HG03139 (cell line): ENCODE data around the gene GRPEL2.
"Not testable (repeated sequence)": the region's sequence is repeated elsewhere in the genome, so short reads cannot be mapped to it uniquely, and the experiment has no call there.

Experiments used
- ATAC-seq: cut with Tn5 transposase; IDR thresholded peaks from one replicate; pipeline ENCODE4 v1.9.1; 2021; ENCODE audit not compliant: unreplicated experiment

Gene GRPEL2

DNA sequence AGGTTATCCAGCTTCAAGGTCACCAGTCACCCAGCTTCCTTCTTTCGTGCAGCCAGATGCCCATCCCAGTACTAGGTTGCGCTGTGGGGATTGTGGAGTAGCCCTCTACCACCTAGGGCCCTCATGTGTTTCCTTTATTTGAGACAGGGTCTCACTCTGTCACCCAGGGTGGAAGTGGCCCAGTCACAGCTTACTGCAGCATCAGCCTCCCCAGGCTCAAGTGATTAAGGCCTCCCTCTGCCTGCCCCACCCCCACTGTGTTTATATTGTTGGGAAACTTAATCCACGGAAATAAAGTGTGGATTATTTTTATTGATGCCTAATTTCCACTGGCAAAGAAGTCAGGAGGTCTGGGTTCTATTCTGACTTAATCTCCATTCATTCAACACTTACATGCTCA is 29.5 kb downstream of the GRPEL2 start:
- no peak for ATAC-seq

DNA sequence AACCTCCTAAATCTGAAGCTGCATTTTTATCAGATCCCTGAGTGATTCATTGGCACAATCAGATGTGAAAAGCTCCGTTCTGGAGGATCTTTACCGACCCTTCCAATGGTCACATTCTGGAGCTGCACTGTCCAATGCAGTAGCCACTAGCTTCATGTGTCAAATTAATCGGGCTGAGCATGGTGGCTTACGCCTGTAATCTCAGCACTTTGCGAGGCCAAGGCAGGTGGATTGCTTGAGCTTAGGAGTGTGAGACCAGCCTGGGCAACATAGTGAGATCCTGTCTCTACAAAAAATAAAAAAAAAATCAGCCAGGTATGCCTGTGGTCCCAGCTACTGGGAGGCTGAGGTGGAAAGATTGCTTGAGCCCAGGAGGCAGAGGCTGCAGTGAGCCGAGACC is 30.1 kb downstream of the GRPEL2 start:
- no peak for ATAC-seq

DNA sequence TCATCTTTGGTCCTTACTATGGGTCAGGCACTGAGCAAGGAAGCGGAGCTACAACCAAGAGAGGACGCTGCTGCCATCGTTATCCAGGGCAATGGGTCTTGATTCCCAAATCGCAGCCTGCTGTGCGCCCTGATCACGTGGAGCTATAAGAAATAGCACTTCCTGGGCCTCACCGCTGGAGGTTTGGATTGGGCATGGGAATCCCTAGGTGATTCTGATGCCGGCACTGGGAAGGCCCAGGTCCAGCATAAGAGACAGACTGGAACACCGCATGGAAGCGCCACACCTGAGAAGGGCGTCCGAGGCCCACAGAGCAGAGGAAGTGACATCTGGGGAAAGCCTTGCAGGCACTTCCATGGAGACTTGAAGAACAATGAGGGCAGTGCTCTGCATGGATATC is 30.8 kb downstream of the GRPEL2 start:
- no peak for ATAC-seq

DNA sequence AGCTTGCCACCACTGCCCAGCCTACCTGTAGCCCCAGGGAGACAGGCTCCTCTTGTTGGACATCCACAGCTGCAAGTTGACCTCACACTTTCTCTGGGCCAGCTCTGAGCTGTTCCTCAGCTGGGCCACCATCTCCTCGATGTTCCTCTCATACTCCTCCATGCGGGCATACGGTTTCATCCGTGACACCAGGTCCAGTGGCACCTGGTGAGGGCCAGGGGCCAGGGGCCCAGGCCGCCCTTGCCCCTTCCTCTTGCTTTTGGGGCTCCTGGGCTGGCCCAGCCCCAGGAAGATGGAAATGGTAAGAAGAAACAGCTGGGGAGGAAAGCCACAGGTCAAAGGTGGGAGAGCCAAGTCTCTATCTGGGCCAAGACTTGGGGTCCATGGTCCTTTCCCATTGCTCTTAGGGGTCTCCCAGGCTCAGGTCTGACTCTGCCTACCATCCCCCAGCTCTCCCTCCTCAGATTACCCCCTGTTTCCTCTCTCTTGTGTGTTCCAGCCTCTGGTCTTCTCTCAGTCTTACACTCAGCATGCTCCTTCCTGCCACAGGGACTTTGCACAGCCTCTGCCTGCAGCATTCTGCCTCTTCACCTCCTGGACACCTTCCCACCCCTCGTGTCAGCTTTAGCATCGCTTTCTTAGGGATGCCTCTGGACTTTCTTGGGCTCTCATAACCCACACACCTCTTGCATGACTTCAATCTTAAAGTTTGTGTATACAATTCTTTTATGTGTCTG is 31.6 kb downstream of the GRPEL2 start:
- no peak for ATAC-seq

DNA sequence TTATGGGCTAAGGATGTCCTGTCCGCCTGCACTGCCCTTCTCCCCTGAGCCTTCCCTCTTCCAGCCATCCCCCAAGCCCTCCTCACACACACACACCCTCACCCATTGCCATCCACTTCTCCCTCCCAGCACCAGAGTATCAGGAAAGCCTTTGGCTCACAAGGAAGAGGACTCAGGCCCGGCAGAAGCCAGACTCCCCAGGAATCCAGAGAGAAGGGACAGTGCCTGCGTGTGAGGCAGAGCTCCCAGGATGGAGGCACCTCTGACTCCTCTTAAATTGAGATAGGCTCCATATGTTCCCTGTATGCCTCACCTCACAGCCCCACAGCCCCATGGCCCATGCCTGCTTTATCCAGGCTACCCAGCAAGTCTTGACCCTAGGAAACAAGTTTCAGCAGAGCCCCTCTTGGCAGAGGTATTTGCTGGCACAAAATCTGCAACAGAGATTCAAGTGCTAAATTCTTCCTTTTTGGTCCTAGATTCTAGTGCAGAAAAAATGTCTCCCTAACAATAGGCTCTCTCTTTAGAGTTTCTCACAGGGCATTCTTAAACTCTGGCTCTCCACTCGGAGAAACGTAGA is 33.0 kb downstream of the GRPEL2 start:
- no peak for ATAC-seq

DNA sequence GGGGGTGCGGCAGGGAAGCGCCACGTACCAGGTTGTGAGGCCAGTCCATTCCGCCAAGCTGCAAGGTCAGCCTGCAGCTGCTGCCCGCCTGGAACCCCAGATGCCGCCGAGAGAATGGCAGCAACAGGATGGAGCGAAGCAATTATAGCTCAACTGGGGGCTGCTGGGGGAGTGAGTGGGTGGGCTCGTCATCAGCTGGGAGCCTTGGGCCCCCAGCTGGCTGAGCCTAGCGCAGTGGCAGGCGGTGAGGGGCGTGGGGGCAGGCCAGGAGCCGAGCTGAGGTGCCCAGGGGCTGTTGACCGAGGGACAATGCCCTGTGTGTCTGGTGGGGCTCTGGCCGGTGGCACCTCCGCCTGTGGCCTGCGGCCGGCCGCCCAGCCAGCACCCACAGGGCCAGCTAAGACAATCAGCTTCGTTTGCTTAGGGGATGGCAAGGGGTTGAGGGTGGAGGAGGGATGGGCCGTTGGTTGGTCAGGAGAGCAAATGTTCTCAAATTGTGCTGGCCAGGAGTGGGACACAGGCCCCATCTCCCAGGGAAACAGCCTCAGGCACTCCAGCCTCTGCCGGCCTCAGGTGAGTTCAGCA is 34.0 kb downstream of the GRPEL2 start, which contains the start of gene IL17B:
Gene IL17B, minus strand, starts transcription at position 116 of the 585 bp plus-strand sequence. Its CDS starts 67 bp downstream, at position 49.
- no peak for ATAC-seq

DNA sequence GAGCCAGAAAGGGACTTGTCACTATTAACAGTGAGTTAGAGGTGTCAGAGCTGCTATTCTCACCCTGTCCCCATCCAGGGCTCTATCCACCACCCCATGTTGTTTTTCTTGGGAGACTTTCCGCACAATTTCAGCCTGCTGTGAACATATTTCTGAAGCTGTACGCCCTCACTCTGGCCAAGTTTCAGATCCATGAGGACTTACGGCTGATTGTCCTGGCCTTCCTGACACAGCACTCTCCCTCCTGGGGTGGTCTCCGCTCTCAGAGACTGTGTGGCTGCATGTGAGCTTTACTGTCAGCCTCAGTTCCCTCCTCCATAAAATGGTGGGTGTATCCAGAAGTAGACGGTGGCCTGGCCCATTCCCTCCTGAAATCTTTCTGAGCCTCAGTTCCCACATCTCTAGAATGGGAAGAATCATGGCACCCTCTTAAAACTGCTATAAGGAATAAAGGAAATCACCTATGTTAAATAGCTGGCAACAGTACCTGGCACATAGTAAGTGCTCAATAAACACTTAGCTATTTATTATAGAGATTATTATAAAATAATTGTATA is 34.6 kb downstream of the GRPEL2 start:
- ATAC-seq: no peak

DNA sequence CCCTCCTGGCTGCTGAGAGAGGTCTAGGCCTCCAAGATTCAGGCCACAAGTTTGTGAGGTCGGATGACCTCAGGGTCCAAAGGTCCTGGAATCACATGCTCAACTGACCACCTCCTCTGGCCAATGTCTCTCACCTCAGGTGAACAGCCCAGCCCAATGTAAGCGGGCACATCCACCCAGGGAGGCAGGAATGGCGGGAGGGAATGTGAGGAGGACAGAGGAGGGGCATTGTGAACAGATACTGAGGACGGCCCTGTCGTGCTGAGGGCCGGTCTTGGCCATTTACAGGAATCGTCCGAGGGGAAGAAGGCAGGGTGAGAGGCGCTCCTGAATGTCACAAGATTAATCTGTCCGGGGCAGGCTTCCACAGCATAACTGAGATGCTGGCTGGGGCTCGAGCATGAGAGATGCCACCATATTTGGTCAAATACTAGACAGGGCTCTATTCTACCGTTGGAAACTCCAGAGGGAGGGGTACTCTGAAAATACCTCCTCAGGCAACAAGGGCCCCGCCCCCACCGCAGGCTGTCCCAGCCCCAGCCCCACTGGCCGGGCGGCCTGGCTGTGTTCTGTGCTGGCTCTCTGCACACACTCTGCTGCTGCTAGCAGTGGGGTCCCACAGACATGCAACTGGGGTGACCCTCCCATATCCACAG is 35.3 kb downstream of the GRPEL2 start:
- no peak for ATAC-seq

DNA sequence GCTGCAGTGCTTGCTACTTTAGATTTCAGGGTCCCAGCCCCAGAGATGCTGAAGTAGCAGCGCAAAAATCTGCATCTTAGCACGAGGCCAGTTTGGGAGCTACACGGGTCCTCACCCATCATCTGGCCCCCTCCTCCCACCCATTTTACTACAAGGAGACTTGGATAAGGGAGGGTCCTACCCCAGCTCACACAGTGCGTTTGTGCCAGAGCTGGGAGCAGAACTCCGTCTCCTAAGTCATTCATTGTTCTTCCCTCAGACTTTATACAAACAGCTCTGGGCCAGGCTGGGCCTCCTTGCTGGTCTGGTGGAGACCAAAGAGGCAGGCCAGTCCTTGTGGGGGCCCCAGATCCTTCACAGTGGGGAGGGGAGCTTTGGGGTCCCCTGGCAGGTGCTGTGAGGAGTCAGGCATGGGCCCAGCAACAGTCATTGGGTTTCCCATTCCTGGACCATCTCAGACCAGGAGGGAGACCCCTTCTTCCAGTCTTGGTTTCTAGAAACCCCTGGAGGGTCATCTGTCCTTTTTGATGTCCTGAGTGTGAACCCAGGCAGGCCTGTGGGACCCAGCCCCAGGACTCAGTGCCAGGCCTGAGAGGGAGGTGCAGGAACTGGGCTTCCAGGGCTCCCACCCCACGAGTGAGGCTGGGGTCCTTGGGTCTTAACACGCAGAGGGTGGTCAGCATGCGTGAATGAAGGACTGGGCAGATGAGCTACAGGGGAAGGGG is 36.1 kb downstream of the GRPEL2 start:
- ATAC-seq: peak; percentile 17

DNA sequence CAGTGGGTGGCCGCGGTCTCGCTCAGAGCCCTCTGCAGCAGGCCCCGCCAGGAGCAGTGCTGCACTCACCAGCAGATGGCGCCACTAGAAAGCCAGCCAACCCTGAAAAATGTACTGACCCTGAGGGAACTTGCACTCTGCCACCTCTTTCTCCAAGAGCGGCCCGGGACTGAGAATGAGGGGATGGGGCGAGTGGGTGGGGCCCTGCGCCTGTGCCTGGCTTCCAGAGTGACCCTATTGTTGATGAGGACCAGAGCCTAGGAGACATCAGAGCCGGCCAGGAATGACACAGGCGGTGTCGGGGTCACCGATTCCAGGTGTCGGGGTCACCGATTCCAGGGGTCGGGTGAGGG is 36.7 kb downstream of the GRPEL2 start:
- peak; percentile 74 for ATAC-seq

DNA sequence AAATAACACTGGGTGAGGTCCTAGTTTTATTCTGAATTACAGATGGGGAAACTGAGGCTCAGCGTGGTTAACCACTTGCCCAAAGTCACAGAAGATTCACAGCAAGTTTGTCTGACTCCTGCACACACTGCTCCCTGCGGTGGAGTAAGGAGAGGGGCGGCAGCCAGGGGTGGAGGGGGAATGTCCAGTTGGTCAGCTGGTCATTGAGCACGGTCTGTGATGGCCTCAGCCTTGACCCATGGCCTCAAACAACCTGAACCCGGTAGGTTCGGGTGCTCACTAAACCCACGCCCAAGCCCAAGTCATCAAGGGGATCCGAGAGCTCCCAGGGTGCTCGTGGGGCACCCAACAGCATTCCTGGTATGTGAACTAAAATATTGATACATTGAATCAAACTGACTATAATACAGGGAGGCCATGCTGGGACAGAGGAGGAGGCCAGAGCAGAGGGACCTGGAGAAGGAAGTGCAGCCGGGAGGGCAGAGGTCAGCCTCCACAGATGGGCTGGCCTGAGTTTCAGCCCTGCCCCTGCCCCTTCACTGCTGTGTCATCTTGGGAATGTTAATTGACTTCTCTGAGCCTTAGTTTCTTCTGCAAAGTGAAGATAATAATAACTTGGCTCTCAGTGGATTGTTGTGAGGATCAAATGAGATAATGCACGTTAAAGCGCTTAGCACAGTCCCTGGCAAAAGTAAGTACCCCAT is 37.4 kb downstream of the GRPEL2 start:
- no peak for ATAC-seq

DNA sequence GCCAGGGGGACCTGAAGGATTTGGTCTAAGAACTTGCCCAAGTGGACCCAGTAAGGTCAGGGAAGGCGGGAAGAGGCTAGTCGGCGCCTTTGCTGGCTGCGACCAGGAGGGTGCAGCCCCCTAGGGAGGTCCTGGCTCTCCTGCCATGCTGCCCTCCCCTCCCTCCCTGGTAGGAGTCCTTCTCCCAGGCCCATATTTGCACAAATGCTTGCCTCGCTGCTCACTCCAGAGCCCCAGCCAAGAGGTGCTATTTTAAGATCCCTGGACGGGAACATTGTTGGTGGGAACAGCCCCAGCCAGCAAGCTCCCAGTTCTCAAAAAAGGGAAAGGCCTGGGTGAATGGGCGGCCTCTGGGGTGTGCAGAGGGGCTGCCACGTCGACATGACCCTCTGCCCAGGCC is 38.1 kb downstream of the GRPEL2 start:
- no peak for ATAC-seq

DNA sequence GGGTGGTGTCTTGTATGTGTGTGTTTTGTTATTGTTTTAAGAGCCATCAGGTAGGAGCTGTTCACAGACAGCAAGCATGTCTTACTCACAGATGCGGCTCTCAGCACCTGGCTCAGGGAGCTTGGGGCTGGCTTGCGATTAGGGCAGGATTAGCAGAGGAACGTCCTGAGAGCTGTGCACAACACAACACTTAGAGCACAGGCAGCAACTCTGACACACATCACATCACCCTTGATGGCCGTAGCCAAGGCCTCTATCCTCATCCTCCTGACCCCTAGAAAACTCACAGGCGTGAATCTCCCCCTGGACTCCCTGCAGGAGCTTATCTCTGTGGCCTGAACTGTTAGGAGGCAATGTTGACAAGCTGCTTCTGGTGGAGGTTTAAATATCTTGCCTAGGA is 40.9 kb downstream of the GRPEL2 start:
- ATAC-seq: no peak

DNA sequence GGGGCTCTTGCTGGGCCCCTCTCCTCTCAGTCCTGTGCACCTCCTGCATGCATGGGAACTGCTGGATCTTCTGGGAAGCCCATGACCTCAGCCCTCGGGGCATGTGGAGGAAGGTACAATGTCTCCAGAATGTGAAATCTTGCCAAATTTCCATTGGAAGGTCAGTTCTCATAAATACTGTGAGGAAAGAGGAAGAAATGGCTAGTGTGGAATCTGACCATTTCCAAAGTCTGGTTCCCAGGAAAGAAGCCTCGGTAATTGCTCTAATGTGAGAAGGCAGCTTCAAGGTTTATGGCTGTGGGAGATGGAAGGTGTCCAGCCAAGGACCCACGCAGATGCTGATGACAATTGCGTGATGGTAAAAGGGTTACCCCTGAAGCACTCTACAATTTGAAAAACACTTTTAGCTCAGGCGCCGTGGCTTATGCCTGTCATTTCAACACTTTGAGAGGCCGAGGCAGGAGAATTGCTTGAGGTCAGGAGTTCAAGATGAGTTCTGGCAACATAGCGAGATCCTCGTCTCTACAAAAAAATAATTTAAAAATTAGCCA is 41.9 kb downstream of the GRPEL2 start:
- ATAC-seq: no peak

DNA sequence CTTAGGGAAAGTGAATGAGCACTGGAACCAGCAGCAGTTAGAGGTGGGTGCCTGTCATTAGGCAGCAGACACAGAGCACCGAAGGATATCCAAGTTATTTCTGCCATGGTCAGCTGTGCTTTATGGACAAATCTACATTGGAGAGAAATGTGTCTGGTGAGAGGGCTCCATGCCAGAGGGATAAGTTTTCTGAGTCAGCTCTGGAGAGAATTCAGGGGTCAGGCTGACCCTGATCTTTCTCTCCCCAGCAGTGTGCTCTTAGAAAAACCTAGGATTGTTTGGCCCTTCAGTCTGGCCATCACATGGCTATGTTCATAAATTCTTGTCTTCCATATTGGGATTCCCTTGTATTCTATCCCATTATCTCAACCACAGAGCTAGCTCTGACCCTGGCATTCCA is 42.7 kb downstream of the GRPEL2 start:
- no peak for ATAC-seq

DNA sequence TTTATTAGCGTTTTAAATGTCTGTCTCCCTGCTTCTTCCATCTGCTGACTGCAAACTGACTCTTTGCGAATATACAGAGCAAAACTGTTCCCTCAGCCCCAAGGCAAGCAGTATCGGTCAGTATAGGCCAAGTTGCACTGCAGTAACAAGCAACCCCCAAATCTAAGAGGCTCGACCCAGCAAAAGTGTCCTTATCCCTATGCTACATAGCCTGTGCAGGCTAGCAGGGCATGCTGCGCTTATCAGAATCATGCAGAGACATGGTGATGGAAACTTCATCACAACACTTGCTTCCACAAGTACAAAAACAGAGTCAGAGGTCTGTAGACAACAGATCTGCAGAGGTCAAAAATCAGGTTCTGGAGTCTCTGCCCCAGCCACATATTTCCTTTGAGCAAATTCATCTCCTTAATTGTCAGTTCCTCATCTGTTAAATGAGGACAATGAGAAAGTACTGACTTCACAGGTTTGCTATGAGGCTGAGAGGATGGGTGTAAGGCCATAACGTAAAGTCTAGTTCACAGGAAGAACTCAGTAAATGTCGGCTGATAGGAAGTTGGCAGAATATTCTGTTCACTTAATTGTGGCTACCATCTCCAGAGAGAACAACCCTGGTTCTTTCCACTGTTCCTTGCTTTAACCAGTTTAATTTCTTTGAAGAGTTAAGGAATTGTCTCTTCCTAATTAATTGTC is 43.3 kb downstream of the GRPEL2 start:
- no peak for ATAC-seq

DNA sequence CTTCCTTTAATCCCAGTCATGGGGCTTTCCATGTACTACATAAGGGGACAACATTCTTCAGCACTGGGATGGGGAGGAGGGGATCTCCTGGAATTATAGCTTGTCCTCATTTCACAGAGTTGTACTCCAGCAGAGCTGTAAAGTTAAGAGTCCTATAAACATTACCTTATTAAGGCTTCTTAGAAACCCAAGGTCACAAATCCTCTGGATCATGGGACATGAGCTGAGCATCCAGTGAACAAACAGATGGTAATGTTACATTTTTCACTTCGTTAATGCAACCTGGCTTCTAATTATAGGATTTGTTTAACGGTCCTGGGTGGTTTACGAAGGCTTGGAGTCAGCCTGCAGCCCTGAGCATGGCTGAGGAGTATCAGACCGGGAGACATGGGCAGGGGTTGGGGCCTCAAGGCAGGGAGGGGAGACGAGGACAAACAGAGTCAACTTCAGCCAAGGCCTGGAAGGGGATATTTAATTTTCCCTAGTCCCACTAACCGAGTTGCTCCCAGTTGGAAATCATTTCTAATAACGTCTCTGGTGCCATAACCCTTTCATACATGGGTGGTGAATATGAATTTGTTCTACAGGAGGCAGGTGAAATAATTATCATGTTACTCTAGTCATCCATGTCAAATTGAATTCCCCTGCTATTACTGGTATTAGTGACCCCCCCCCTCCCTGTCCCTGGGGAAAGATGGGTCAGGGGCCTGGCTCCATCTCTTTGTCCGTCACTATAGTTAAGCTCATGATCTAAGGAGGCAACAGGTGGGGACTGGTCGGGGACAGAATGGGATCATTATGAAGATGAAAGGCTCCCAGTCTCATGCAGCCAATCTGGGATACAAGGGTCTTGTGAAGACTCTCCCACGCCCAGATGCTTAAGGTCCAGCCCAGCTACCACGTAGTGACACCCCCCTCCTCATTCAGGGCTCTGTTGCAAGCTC is 44.5 kb downstream of the GRPEL2 start:
- ATAC-seq: no peak

DNA sequence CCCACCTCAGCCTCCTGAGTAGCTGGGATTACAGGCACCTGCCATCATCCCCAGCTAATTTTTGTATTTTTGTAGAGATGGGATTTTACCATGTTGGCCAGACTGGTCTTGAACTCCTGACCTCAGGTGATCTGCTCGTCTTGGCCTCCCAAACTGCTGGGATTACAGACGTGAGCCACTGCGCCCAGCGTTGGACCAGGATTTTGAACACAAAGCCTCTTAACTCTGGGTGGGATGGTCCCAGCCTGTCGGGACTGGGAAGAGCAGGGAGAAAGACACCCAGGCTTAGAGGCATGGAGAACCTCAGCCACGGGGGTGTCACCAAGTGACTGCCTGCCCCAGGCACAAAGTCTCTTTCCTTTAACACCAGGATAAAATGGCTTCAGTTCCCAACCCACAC is 45.8 kb downstream of the GRPEL2 start:
- not testable (repeated sequence) for ATAC-seq
